Activated CD8-positive, alpha-beta T cell treated with anti-CD3 and anti-CD28 coated beads for 36 hours (primary cell): ENCODE data around the gene TTYH1. TPM values are rescaled to one million over a fixed set of nuclear protein-coding genes. Genes with fewer than 3 reads are reported as not detected.
A peak's percentile ranks its signal among the peaks of the same experiment; 100 is the strongest.
"Not testable (repeated sequence)": the region's sequence is repeated elsewhere in the genome, so short reads cannot be mapped to it uniquely, and the experiment has no call there.

ENCODE experiments used
- ATAC-seq: fragments of 200-7000 bp; cut with Tn5 transposase; one replicate; pipeline ENCODE4 v1.10.0; 2021; ENCODE audit warnings: mild to moderate bottlenecking, moderate library complexity
- CTCF ChIA-PET: fragments of 350-600 bp; sonication (Branson Sonifier 250); formaldehyde crosslinking; loops from one replicate; lab custom pipeline; 2021; ENCODE audit warnings: antibody characterized with exemption; lab: Charles Lee
- POLR2A ChIA-PET: fragments of 350-600 bp; sonication (Branson Sonifier 250); formaldehyde crosslinking; loops from one replicate; lab custom pipeline; 2021; ENCODE audit warnings: antibody characterized with exemption; lab: Charles Lee
- DNase-seq: peaks from one replicate; pipeline ENCODE4 v3.0.0-alpha.2; 2020
- H3K27ac Mint-ChIP-seq: one replicate; pipeline ENCODE4 v1.8.0; 2021; ENCODE audit warnings: mild to moderate bottlenecking, mixed read lengths
- H3K27me3 Mint-ChIP-seq: one replicate; pipeline ENCODE4 v1.8.0; 2021; ENCODE audit warnings: mixed read lengths
- H3K36me3 Mint-ChIP-seq: one replicate; pipeline ENCODE4 v1.8.0; 2021; ENCODE audit warnings: low read depth, mixed read lengths
- H3K4me1 Mint-ChIP-seq: one replicate; pipeline ENCODE4 v1.8.0; 2021; ENCODE audit warnings: low read depth, mixed read lengths
- H3K4me3 Mint-ChIP-seq: one replicate; pipeline ENCODE4 v1.8.0; 2021; ENCODE audit warnings: mild to moderate bottlenecking, moderate library complexity, mixed read lengths
- H3K9me3 Mint-ChIP-seq: one replicate; pipeline ENCODE4 v1.8.0; 2021; ENCODE audit warnings: mixed read lengths
- intact Hi-C: fragments of 100-400 bp; cut with micrococcal nuclease; formaldehyde crosslinking; loops from one replicate; pipeline ENCODE4 v1.10.0; 2022
- total RNA-seq, 2 experiments: library from RNA; stranded (reverse); gene quantifications; one replicate each; pipeline ENCODE4 v1.2.3, GENCODE V29; 2021
- TF ChIP-seq, protein P1 (sequence below): fragments of 200-600 bp; IDR thresholded peaks from one replicate; pipeline ENCODE4 v1.8.0; 2022; ENCODE audit warnings: antibody characterized with exemption, mild to moderate bottlenecking

TTYH1 gene
- total RNA-seq, 2 experiments from 2014 or later, result 0.70 TPM; not detected in 1

DNA sequence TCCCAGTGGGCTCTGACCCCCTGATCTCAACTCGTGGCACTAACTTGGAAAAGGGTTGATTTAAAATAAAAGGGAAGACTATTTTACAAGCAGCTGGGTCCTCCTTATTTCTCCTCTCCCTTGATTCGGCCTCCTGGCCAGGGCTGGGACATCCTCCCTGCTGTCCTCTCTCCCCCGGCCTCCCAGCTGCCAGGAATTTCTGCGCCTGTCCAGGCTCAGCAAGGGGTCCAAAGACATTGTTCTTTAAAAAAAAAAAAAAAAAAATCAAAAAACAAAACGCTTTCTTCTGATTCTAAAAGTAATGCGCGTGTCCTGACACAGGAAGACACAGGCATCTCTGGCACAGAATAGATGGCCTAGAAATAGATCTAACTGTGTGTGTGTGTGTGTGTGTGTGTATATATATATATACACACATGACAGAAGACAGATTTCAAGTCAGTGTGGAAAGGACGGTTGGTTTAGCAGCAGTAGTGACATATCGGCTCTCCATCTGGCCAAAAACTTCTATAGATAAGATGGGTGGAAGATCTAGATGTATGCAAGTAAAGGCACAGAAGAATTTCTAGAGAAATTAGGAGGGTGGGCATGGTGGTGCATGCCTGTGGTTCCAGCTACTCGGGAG is 21.5 kb downstream of the TTYH1 start:
- H3K36me3 Mint-ChIP-seq, result peaks cover 1% of the 10 kb centered on the region
- peaks cover 16% of the 10 kb centered on the region for H3K4me1 Mint-ChIP-seq
- ChIA-PET POLR2A (interaction anchor here (0.8 to 2.4 kb wide), 3 partner anchors 11 to 38 kb away, joined by 3 to 15 read pairs (median 3); partner anchors contain the start of gene LENG8), CTCF (no interaction called here)
- TF ChIP-seq, protein P1, sequence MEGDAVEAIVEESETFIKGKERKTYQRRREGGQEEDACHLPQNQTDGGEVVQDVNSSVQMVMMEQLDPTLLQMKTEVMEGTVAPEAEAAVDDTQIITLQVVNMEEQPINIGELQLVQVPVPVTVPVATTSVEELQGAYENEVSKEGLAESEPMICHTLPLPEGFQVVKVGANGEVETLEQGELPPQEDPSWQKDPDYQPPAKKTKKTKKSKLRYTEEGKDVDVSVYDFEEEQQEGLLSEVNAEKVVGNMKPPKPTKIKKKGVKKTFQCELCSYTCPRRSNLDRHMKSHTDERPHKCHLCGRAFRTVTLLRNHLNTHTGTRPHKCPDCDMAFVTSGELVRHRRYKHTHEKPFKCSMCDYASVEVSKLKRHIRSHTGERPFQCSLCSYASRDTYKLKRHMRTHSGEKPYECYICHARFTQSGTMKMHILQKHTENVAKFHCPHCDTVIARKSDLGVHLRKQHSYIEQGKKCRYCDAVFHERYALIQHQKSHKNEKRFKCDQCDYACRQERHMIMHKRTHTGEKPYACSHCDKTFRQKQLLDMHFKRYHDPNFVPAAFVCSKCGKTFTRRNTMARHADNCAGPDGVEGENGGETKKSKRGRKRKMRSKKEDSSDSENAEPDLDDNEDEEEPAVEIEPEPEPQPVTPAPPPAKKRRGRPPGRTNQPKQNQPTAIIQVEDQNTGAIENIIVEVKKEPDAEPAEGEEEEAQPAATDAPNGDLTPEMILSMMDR, result no peak
- ATAC-seq (no peak), DNase-seq (no peak)
- intact Hi-C loops, result no loop called here
- H3K27me3 Mint-ChIP-seq, result no peaks in the 10 kb centered on the region
- H3K9me3 Mint-ChIP-seq, result no peaks in the 10 kb centered on the region
- H3K27ac Mint-ChIP-seq, result no peak overlapping the region
- H3K4me3 Mint-ChIP-seq, result no peak overlapping the region

DNA sequence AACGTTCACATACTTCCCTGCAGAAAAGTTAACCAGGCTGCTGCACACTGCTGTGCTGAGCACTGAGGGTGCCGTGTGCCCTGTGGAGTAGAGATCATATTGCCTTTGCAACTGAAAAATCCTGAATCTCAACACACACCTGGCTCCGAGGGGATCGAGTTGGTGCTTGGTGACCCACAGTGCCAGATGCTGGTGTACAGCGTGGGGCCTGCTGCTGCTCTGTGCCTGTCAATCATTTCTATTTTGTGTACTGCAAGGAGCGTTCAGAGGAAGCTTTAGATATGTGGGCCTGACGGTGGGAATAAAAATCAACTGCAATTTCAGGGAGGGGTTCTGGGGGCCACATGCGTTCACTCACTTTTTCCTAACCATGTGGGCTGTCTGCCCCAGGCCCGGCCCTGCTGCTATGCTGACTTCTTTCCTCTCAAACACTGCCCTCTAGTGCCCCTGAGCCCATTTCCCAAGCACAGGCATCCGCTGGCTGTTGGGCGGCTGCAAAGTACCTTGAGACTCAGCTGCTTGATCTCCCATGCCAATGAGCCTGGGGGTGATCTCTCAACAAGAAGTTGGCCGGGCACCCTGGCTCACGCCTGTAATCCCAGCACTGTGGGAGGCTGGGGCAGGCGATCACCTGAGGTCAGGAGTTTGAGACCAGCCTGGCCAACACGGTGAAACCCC is 24.0 kb downstream of the TTYH1 start:
- Mint-ChIP-seq H3K36me3 (peaks cover 11% of the 10 kb centered on the region), H3K9me3 (no peaks in the 10 kb centered on the region), H3K27me3 (no peaks in the 10 kb centered on the region), H3K4me1 (peaks cover 19% of the 10 kb centered on the region), H3K27ac (peak overlapping the region; percentile 25), H3K4me3 (no peak overlapping the region)
- intact Hi-C loops, result no loop called here
- ATAC-seq (peak; percentile 75), DNase-seq (peak; percentile 62)
- TF ChIP-seq, protein P1, result peak; percentile 32
- ChIA-PET POLR2A (interaction anchor here (0.8 to 2.4 kb wide), 5 partner anchors 9 to 16 kb away, joined by 3 to 15 read pairs (median 5); partner anchors contain the start of gene LENG8), CTCF (interaction anchor here (0.6 to 2.6 kb wide), 5 partner anchors 9 to 174 kb away, joined by 3 to 13 read pairs (median 3); partner anchors contain the start of genes LENG8 and TTYH1)

DNA sequence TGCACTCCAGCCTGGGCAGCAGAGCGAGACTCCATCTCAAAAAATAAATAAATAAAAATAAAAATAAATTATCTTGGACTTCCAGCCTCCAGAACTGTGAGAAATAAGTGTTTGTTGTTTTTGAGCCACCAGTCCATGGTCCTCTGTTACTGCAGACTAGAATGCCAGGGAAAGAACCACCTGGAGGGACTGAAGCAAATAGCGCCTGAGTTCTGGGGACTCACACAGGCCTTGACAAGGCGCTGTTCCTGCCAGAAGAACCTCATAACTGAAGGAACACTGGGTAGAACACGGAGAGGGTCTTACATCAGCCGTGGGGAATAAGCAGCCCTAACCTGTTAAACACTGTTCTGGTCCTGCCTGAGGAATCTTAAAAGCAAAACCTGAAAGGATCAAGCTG is 25.4 kb downstream of the TTYH1 start:
- POLR2A ChIA-PET, result interaction anchor here (1.0 kb wide), 1 partner anchor 8 kb away, joined by 5 read pairs; the partner anchor contains the start of gene LENG8
- CTCF ChIA-PET, result interaction anchor here (0.8 to 2.6 kb wide), 3 partner anchors 8 to 532 kb away, joined by 3 to 13 read pairs (median 8); partner anchors contain the start of genes LENG8 and TTYH1

DNA sequence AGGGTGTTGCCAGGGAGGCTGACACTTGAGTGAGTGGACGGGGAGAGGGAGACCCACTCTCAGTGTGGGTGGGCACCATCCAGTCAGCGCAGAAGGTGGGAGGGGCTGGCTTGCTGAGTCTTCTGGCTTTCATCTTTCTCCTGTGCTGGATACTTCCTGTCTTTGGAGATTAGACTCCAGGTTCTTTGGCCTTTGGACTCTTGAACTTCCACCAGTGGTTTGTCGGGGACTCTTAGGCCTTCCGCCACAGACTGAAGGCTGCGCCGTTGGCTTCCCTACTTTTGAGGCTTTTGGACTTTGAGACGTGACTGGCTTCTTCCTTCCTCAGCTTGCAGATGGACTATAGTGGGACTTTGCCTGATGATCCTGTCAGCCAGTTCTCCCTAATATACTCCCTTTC is 29.5 kb downstream of the TTYH1 start:
- Mint-ChIP-seq H3K27ac (no peak overlapping the region), H3K4me1 (peaks cover 14% of the 10 kb centered on the region), H3K4me3 (no peak overlapping the region), H3K36me3 (peaks cover 30% of the 10 kb centered on the region), H3K9me3 (no peaks in the 10 kb centered on the region), H3K27me3 (peaks cover 2% of the 10 kb centered on the region)
- TF ChIP-seq, protein P1, result no peak
- ChIA-PET POLR2A (no interaction called here), CTCF (no interaction called here)
- no peak for ATAC-seq
- no peak for DNase-seq
- intact Hi-C loops, result no loop called here

More for the DNA sequence above, 25.4 kb downstream of the TTYH1 start:
- Mint-ChIP-seq H3K36me3 (peaks cover 17% of the 10 kb centered on the region), H3K27me3 (no peaks in the 10 kb centered on the region), H3K27ac (no peak overlapping the region), H3K4me3 (no peak overlapping the region), H3K4me1 (peaks cover 11% of the 10 kb centered on the region), H3K9me3 (no peaks in the 10 kb centered on the region)
- intact Hi-C loops, result no loop called here
- DNase-seq (no peak), ATAC-seq (no peak)
- TF ChIP-seq, protein P1, result no peak

DNA sequence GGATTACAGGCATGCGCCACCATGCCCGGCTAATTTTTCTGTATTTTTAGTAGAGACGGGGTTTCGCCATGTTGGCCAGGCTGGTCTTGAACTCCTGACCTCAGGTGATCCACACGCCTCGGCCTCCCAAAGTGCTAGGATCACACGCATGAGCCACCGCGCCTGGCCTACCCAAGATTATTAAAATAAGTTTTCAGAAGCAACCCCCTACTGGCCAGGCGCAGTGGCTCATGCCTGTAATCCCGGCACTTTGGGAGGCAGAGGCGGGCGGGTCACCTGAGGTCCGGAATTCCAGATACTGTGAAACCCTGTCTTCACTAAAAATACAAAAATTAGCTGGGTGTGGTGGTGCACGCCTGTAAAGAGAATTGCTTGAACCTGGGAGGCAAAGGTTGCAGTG is 31.1 kb downstream of the TTYH1 start:
- H3K27me3 Mint-ChIP-seq, H3K9me3 Mint-ChIP-seq, intact Hi-C loops, H3K4me3 Mint-ChIP-seq, ATAC-seq, DNase-seq, CTCF ChIA-PET, POLR2A ChIA-PET: not testable (repeated sequence)
- H3K27ac Mint-ChIP-seq, result peak overlapping the region; percentile 5
- H3K36me3 Mint-ChIP-seq, result peaks cover 44% of the 10 kb centered on the region
- H3K4me1 Mint-ChIP-seq, result peaks cover 23% of the 10 kb centered on the region
